COLO668 (cell line): ENCODE results near the gene RPS23.

Source experiments
- DNase-seq: peaks from one replicate; lab custom pipeline; 2025; ENCODE audit not compliant: unreplicated experiment; lab: John Stamatoyannopoulos, UW

The RPS23 gene

GRCh38 chr5:82246960-82247574, 31.1 kb downstream of the RPS23 start:
- DNase-seq: no peak

DNA sequence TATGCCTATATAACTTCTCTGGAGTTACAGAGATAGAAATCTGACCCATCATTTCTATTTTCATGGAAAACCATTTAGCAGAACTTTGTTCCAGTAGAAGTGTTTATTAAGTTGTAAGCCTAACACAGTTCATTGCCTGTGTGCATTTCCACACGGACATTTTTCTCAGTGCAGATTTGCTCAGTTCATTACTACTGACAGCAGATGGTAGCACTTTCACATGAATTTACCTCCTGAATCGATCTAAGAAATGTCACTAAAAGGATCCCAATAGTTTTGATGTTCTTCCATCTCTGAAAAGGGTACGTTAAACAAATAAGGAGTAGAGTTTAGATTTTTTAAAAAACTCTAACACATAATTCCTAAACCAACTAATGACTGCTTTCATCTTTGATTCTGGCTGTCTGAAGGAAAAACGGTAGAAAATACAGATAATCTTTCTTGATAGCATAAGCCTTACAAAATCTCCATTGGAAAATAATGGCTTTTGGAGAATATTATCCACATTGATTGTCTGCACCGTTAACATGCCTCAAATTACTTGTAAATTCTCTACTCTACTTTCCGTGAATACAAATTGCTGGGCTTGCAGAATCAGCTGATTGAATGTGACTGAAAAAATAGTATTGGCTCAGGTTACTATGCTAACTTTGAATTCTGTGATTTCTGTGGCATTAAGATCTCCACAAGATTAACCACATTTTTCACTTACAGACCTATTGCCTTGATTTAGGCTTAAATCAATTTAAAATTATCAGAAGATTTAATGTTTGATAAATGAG, 33.1 kb downstream of the RPS23 start:
- no peak for DNase-seq

DNA sequence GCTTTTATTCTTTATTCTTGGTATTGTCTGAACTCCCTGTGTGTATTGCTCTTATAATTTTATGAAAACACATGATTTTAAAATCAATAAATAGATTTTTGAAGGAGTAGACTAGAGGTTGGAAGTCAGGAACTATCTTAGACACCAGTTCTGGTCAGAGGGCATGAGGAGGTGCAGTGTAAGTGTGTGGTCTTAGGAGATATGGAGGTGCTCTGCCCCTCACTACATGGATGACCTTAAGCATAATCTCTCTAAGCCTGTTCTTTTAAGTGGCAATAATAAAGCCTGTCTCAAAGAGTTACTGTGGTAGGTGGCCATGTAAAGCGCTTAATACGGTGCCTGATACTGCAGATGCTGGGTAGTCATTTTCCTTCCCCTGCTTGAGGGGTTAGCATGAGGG, 34.0 kb downstream of the RPS23 start:
- DNase-seq: no peak

GRCh38 chr5:82234885-82235284, 43.3 kb downstream of the RPS23 start:
- DNase-seq: no peak

- peak; percentile 42 for DNase-seq
These were observed 52.5 kb downstream of the RPS23 start for GRCh38 chr5:82225525-82226172.
